Trophoblast cell (in vitro differentiated cells and primary cell): ENCODE results near the gene OR8S1. TPM values are rescaled to one million over a fixed set of nuclear protein-coding genes. Genes with fewer than 3 reads are reported as not detected.

Experiments
- DNase-seq, 2 donors: peaks; one replicate each; pipeline ENCODE4 v3.0.0-alpha.2; 2016
- H2AFZ ChIP-seq: 2 replicates; pipeline ENCODE4 v1.6.1; 2013; ENCODE audit warnings: low read length, moderate library complexity, mild to moderate bottlenecking; ENCODE audit not compliant: insufficient read depth, poor library complexity
- H2AK5ac ChIP-seq: 2 replicates; pipeline ENCODE4 v1.6.1; 2013; ENCODE audit warnings: mild to moderate bottlenecking, low read length
- H2BK120ac ChIP-seq: 2 replicates; pipeline ENCODE4 v1.6.1; 2013; ENCODE audit warnings: low read length, mild to moderate bottlenecking, moderate library complexity; ENCODE audit not compliant: insufficient read depth, poor library complexity
- H2BK12ac ChIP-seq: 2 replicates; pipeline ENCODE4 v1.6.1; 2013; ENCODE audit warnings: mild to moderate bottlenecking, low read length, moderate library complexity
- H2BK5ac ChIP-seq: 2 replicates; pipeline ENCODE4 v1.6.1; 2013; ENCODE audit warnings: low read length, low read depth, moderate library complexity, mild to moderate bottlenecking; ENCODE audit not compliant: poor library complexity
- H3K14ac ChIP-seq: 2 replicates; pipeline ENCODE4 v1.6.1; 2013; ENCODE audit warnings: mild to moderate bottlenecking, low read length
- H3K18ac ChIP-seq: 2 replicates; pipeline ENCODE4 v1.6.1; 2013; ENCODE audit warnings: mild to moderate bottlenecking, low read length
- H3K23ac ChIP-seq: 2 replicates; pipeline ENCODE4 v1.6.1; 2013; ENCODE audit warnings: low read length
- H3K27ac ChIP-seq: 2 replicates; pipeline ENCODE4 v1.5.1; 2013; ENCODE audit warnings: low read depth, mild to moderate bottlenecking, inconsistent platforms, low read length, moderate library complexity
- H3K27me3 ChIP-seq: 2 replicates; pipeline ENCODE4 v1.6.1; 2013; ENCODE audit warnings: inconsistent platforms, mild to moderate bottlenecking, low read length, moderate library complexity; ENCODE audit not compliant: insufficient read depth
- H3K36me3 ChIP-seq, 2 experiments: 1 replicate in 1 of 2; 2 replicates in 1 of 2; pipeline ENCODE4 v1.6.1; 2013; ENCODE audit warnings: low read length in 2 of 2, mild to moderate bottlenecking in 2 of 2, moderate library complexity in 1 of 2; ENCODE audit not compliant: insufficient read depth in 2 of 2, control insufficient read depth in 1 of 2
- H3K4ac ChIP-seq: 2 replicates; pipeline ENCODE4 v1.6.1; 2013; ENCODE audit warnings: low read depth, mild to moderate bottlenecking, low read length, moderate library complexity
- H3K4me1 ChIP-seq, 2 experiments: 1 replicate in 1 of 2; 2 replicates in 1 of 2; pipeline ENCODE4 v1.6.1; 2013; ENCODE audit warnings: low read length in 2 of 2, mild to moderate bottlenecking in 2 of 2, moderate library complexity in 1 of 2; ENCODE audit not compliant: insufficient read depth in 2 of 2, control insufficient read depth in 1 of 2
- H3K4me2 ChIP-seq: 2 replicates; pipeline ENCODE4 v1.6.1; 2013; ENCODE audit warnings: inconsistent platforms, mild to moderate bottlenecking, low read length, moderate library complexity
- H3K4me3 ChIP-seq: 2 replicates; pipeline ENCODE4 v1.5.1; 2013; ENCODE audit warnings: mild to moderate bottlenecking, low read depth, low read length, inconsistent platforms
- H3K79me1 ChIP-seq: one replicate; pipeline ENCODE4 v1.6.1; 2013; ENCODE audit warnings: low read length
- H3K79me2 ChIP-seq: 2 replicates; pipeline ENCODE4 v1.6.1; 2013; ENCODE audit warnings: low read length, mild to moderate bottlenecking; ENCODE audit not compliant: control insufficient read depth, insufficient read depth, poor library complexity
- H3K9ac ChIP-seq: 2 replicates; pipeline ENCODE4 v1.6.1; 2013; ENCODE audit warnings: mild to moderate bottlenecking, low read length
- H3K9me3 ChIP-seq: 2 replicates; pipeline ENCODE4 v1.6.1; 2013; ENCODE audit warnings: low read depth, mild to moderate bottlenecking, control low read depth, inconsistent platforms, low read length; ENCODE audit not compliant: insufficient read depth
- H4K12ac ChIP-seq: 2 replicates; pipeline ENCODE4 v1.6.1; 2013; ENCODE audit warnings: low read depth, mild to moderate bottlenecking, low read length, moderate library complexity
- H4K8ac ChIP-seq: 2 replicates; pipeline ENCODE4 v1.6.1; 2013; ENCODE audit warnings: low read depth, mild to moderate bottlenecking, low read length, moderate library complexity
- H4K91ac ChIP-seq: one replicate; pipeline ENCODE4 v1.6.1; 2013; ENCODE audit warnings: low read depth, mild to moderate bottlenecking, low read length, moderate library complexity
- WGBS: extraction: QIAGEN DNeasy Blood & Tissue Kit; methylation state at CpG from one replicate; pipeline ENCODE4 v1.1.7; 2013; ENCODE audit warnings: missing lambda C conversion rate; ENCODE audit not compliant: insufficient read length, insufficient coverage; ENCODE audit errors: extremely low coverage; 5-methylcytosine and 5-hydroxymethylcytosine counted together
- polyA plus RNA-seq: library from polyadenylated mRNA; stranded (reverse); fragments of 200-250 nt; gene quantifications from 2 replicates; pipeline ENCODE4 v1.2.3, GENCODE V29; 2013

Gene OR8S1
- not detected in 2 replicates for polyA plus RNA-seq

GRCh38 chr12:48525332-48525731 lies at the start of gene OR8S1:
TSS of gene OR8S1 (plus strand) at chr12:48525632. CDS start at chr12:48525632, 0 bp downstream.
- H4K12ac ChIP-seq = no peak within 1 kb of the TSS
- H2AK5ac ChIP-seq = no peak within 1 kb of the TSS
- H3K36me3 ChIP-seq = no peaks in the 10 kb centered on the region
- H2AFZ ChIP-seq = no peak within 1 kb of the TSS
- no peak within 1 kb of the TSS for H3K18ac ChIP-seq
- H3K27me3 ChIP-seq = no peaks in the 10 kb centered on the region
- H3K9me3 ChIP-seq = peaks cover 7% of the 10 kb centered on the region
- no peak within 1 kb of the TSS for H3K4me3 ChIP-seq
- H3K4me2 ChIP-seq = no peak within 1 kb of the TSS
- no peak within 1 kb of the TSS for H4K91ac ChIP-seq
- H2BK5ac ChIP-seq = no peak within 1 kb of the TSS
- H3K27ac ChIP-seq = no peak within 1 kb of the TSS
- no peaks in the 10 kb centered on the region for H3K4me1 ChIP-seq
- no peak within 1 kb of the TSS for H4K8ac ChIP-seq
- H3K14ac ChIP-seq = no peak within 1 kb of the TSS
- H2BK12ac ChIP-seq = no peak within 1 kb of the TSS
- H3K9ac ChIP-seq = no peak within 1 kb of the TSS
- no peak within 1 kb of the TSS for H3K4ac ChIP-seq
- H3K79me2 ChIP-seq = no peaks in the 10 kb centered on the region
- no peak for DNase-seq
- WGBS = no CpG with 5 or more reads among the region's 5 CpGs
- H3K79me1 ChIP-seq = no peaks in the 10 kb centered on the region
- no peak within 1 kb of the TSS for H3K23ac ChIP-seq
- H2BK120ac ChIP-seq = no peak within 1 kb of the TSS

- Histone ChIP-seq H4K12ac (no peak within 1 kb of the TSS), H3K27me3 (no peaks in the 10 kb centered on the region), H2BK120ac (no peak within 1 kb of the TSS), H3K18ac (no peak within 1 kb of the TSS), H3K27ac (no peak within 1 kb of the TSS), H3K4me3 (no peak within 1 kb of the TSS), H3K23ac (no peak within 1 kb of the TSS), H3K36me3 (no peaks in the 10 kb centered on the region), H3K4me2 (no peak within 1 kb of the TSS), H3K9ac (no peak within 1 kb of the TSS), H2AFZ (no peak within 1 kb of the TSS), H3K14ac (no peak within 1 kb of the TSS), H3K9me3 (peaks cover 8% of the 10 kb centered on the region), H3K4me1 (no peaks in the 10 kb centered on the region), H4K8ac (no peak within 1 kb of the TSS), H2BK12ac (no peak within 1 kb of the TSS), H3K4ac (no peak within 1 kb of the TSS), H3K79me2 (no peaks in the 10 kb centered on the region), H2BK5ac (no peak within 1 kb of the TSS), H3K79me1 (no peaks in the 10 kb centered on the region), H4K91ac (no peak within 1 kb of the TSS), H2AK5ac (no peak within 1 kb of the TSS)
- no peak for DNase-seq
- no CpG with 5 or more reads among the region's 2 CpGs for WGBS
Observed at GRCh38 chr12:48482198-48482597, 43.2 kb upstream of the OR8S1 start, which contains the start of gene C12orf54. TSS of gene C12orf54 (plus strand) at chr12:48482498. CDS start at chr12:48483297, 799 bp downstream.

GRCh38 chr12:48482930-48483329 lies 42.5 kb upstream of the OR8S1 start:
- H4K12ac ChIP-seq = no peak overlapping the region
- no peak overlapping the region for H2BK12ac ChIP-seq
- H2AFZ ChIP-seq = no peak overlapping the region
- no peak overlapping the region for H3K9ac ChIP-seq
- no peak overlapping the region for H3K4ac ChIP-seq
- H3K14ac ChIP-seq = no peak overlapping the region
- WGBS = no CpG with 5 or more reads among the region's 3 CpGs
- H3K9me3 ChIP-seq = peaks cover 9% of the 10 kb centered on the region
- no peaks in the 10 kb centered on the region for H3K27me3 ChIP-seq
- no peak overlapping the region for H2AK5ac ChIP-seq
- no peaks in the 10 kb centered on the region for H3K79me1 ChIP-seq
- H2BK120ac ChIP-seq = no peak overlapping the region
- H3K18ac ChIP-seq = no peak overlapping the region
- no peak overlapping the region for H3K4me3 ChIP-seq
- H3K27ac ChIP-seq = no peak overlapping the region
- no peak overlapping the region for H3K23ac ChIP-seq
- H3K4me2 ChIP-seq = no peak overlapping the region
- H2BK5ac ChIP-seq = no peak overlapping the region
- no peak overlapping the region for H4K91ac ChIP-seq
- no peaks in the 10 kb centered on the region for H3K79me2 ChIP-seq
- no peaks in the 10 kb centered on the region for H3K4me1 ChIP-seq
- H4K8ac ChIP-seq = no peak overlapping the region
- no peak for DNase-seq
- no peaks in the 10 kb centered on the region for H3K36me3 ChIP-seq

GRCh38 chr12:48486261-48486660 lies 39.2 kb upstream of the OR8S1 start:
- no peak overlapping the region for H3K4ac ChIP-seq
- H2BK12ac ChIP-seq = no peak overlapping the region
- H4K8ac ChIP-seq = no peak overlapping the region
- no peak overlapping the region for H3K4me3 ChIP-seq
- DNase-seq = no peak
- H2AFZ ChIP-seq = no peak overlapping the region
- H4K12ac ChIP-seq = no peak overlapping the region
- no peak overlapping the region for H3K23ac ChIP-seq
- H3K4me1 ChIP-seq = no peaks in the 10 kb centered on the region
- H3K14ac ChIP-seq = no peak overlapping the region
- no peaks in the 10 kb centered on the region for H3K27me3 ChIP-seq
- H2AK5ac ChIP-seq = no peak overlapping the region
- no peak overlapping the region for H2BK120ac ChIP-seq
- H3K36me3 ChIP-seq = no peaks in the 10 kb centered on the region
- no peaks in the 10 kb centered on the region for H3K79me1 ChIP-seq
- WGBS = no CpG with 5 or more reads among the region's 2 CpGs
- H3K18ac ChIP-seq = no peak overlapping the region
- H3K27ac ChIP-seq = no peak overlapping the region
- H3K79me2 ChIP-seq = no peaks in the 10 kb centered on the region
- H4K91ac ChIP-seq = no peak overlapping the region
- H2BK5ac ChIP-seq = no peak overlapping the region
- H3K9ac ChIP-seq = no peak overlapping the region
- peaks cover 10% of the 10 kb centered on the region for H3K9me3 ChIP-seq
- H3K4me2 ChIP-seq = no peak overlapping the region
